H1 (cell line): ENCODE results near the gene TSPY10. TPM values are rescaled to one million over a fixed set of nuclear protein-coding genes. Genes with fewer than 3 reads are reported as not detected.
"Not testable (repeated sequence)": the region's sequence is repeated elsewhere in the genome, so short reads cannot be mapped to it uniquely, and the experiment has no call there.

Experiments
- CTCF ChIA-PET: fragments of 300-600 bp; sonication (Branson Sonifier 250); formaldehyde crosslinking; loops from one replicate; lab custom pipeline; 2021; ENCODE audit not compliant: partially characterized antibody; lab: Charles Lee
- POLR2A ChIA-PET: fragments of 300-600 bp; sonication (Branson Sonifier 250); formaldehyde crosslinking; loops from one replicate; lab custom pipeline; 2021; ENCODE audit warnings: inconsistent platforms; ENCODE audit not compliant: partially characterized antibody; lab: Charles Lee
- DNase-seq, 2 experiments: peaks; one replicate each; pipeline versions ENCODE4 v3.0.0 to v3.0.0-alpha.2; 2010 to 2022; ENCODE audit warnings: low spot score in 2 of 2, low read depth in 1 of 2, mixed read lengths in 1 of 2
- FAIRE-seq: peaks from 2 replicates; lab custom pipeline; 2011; peaks lifted over from hg19 to GRCh38; lab: Jason Lieb, UNC
- H2AFZ ChIP-seq: 2 replicates; pipeline ENCODE4 v1.8.1; 2012; ENCODE audit warnings: low read length, inconsistent platforms
- H2AK5ac ChIP-seq: 2 replicates; pipeline ENCODE4 v1.6.1; 2013; ENCODE audit warnings: low read depth, low read length
- H2BK120ac ChIP-seq: replicated peaks from 2 replicates; pipeline ENCODE3; 2013; ENCODE audit warnings: low read depth, low read length, inconsistent platforms
- H2BK12ac ChIP-seq: 2 replicates; pipeline ENCODE4 v1.6.1; 2013; ENCODE audit warnings: low read depth, low read length
- H2BK15ac ChIP-seq: 2 replicates; pipeline ENCODE4 v1.6.1; 2013; ENCODE audit warnings: low read length
- H2BK20ac ChIP-seq: 2 replicates; pipeline ENCODE4 v1.6.1; 2013; ENCODE audit warnings: low read length
- H2BK5ac ChIP-seq: 2 replicates; pipeline ENCODE4 v1.6.1; 2013; ENCODE audit warnings: low read depth, low read length
- H3K14ac ChIP-seq: 2 replicates; pipeline ENCODE4 v1.6.1; 2013; ENCODE audit warnings: inconsistent platforms; ENCODE audit not compliant: insufficient read length
- H3K18ac ChIP-seq: 2 replicates; pipeline ENCODE4 v1.6.1; 2013; ENCODE audit warnings: low read length; ENCODE audit errors: extremely low read depth
- H3K23ac ChIP-seq: 2 replicates; pipeline ENCODE4 v1.6.1; 2013; ENCODE audit warnings: inconsistent platforms; ENCODE audit not compliant: insufficient read length
- H3K23me2 ChIP-seq: 2 replicates; pipeline ENCODE4 v1.6.1; 2013; ENCODE audit warnings: low read depth, low read length
- H3K27ac ChIP-seq: 2 replicates; pipeline ENCODE4 v1.6.1; 2011; ENCODE audit warnings: low read depth, low read length, inconsistent platforms
- H3K27me3 ChIP-seq, 4 experiments: replicated peaks in 1 of 4; 1 replicate in 1 of 4; 2 replicates in 3 of 4; pipeline versions ENCODE4 v1.6.1 to v1.8.1; 2011 to 2013; ENCODE audit warnings: low read length in 3 of 4, mild to moderate bottlenecking in 3 of 4, inconsistent platforms in 2 of 4, mixed read lengths in 2 of 4, moderate library complexity in 1 of 4; ENCODE audit not compliant: control insufficient read depth in 3 of 4, insufficient read depth in 3 of 4; ENCODE audit errors: extremely low read depth in 1 of 4
- H3K36me3 ChIP-seq, 4 experiments: 2 replicates each; pipeline versions ENCODE4 v1.6.1 to v1.8.1; 2011 to 2013; ENCODE audit warnings: mild to moderate bottlenecking in 4 of 4, low read length in 3 of 4, moderate library complexity in 2 of 4, control low read depth in 1 of 4, inconsistent platforms in 1 of 4; ENCODE audit not compliant: insufficient read depth in 4 of 4, control insufficient read depth in 2 of 4
- H3K4ac ChIP-seq: replicated peaks from 2 replicates; pipeline ENCODE3; 2013; ENCODE audit warnings: low read length, low read depth, mixed read lengths, inconsistent platforms; ENCODE audit not compliant: insufficient read length
- H3K4me1 ChIP-seq, 4 experiments: replicated peaks in 1 of 4; 1 replicate in 1 of 4; 2 replicates in 3 of 4; pipeline versions ENCODE4 v1.6.1 to v1.8.1; 2011 to 2013; ENCODE audit warnings: low read length in 3 of 4, inconsistent platforms in 2 of 4, mixed read lengths in 1 of 4; ENCODE audit not compliant: insufficient read depth in 4 of 4, control insufficient read depth in 3 of 4
- H3K4me2 ChIP-seq, 2 experiments: 2 replicates each; pipeline versions ENCODE4 v1.6.1 to v1.8.1; 2011 to 2013; ENCODE audit warnings: low read depth in 2 of 2, low read length in 2 of 2, control low read depth in 1 of 2, inconsistent platforms in 1 of 2, mild to moderate bottlenecking in 1 of 2; ENCODE audit not compliant: insufficient read depth in 1 of 2
- H3K4me3 ChIP-seq, 4 experiments: fragments of 200-600, 300-600 bp in 1 of 4; sonication (generic), shearing (Covaris generic), sonication (Bioruptor Twin) in 1 of 4; 2 replicates each; pipeline versions ENCODE4 v1.5.1 to v1.8.1; 2011 to 2016; ENCODE audit warnings: low read length in 4 of 4, low read depth in 3 of 4, control low read depth in 2 of 4, inconsistent platforms in 2 of 4, mild to moderate bottlenecking in 2 of 4, mixed read lengths in 1 of 4, moderate library complexity in 1 of 4; ENCODE audit not compliant: insufficient read depth in 2 of 4; ENCODE audit errors: extremely low read depth in 1 of 4
- H3K56ac ChIP-seq: replicated peaks from 2 replicates; pipeline ENCODE3; 2013; ENCODE audit warnings: low read depth, mild to moderate bottlenecking, mixed read lengths, low read length, inconsistent platforms; ENCODE audit not compliant: insufficient read length
- H3K79me1 ChIP-seq: 2 replicates; pipeline ENCODE4 v1.6.1; 2013; ENCODE audit warnings: low read depth, low read length, control low read depth
- H3K79me2 ChIP-seq, 2 experiments: 2 replicates each; pipeline versions ENCODE4 v1.6.1 to v1.8.1; 2012 to 2013; ENCODE audit warnings: low read length in 2 of 2, mild to moderate bottlenecking in 2 of 2, inconsistent platforms in 1 of 2; ENCODE audit not compliant: insufficient read depth in 2 of 2, control insufficient read depth in 1 of 2
- H3K9ac ChIP-seq, 4 experiments: replicated peaks in 1 of 4; 1 replicate in 1 of 4; 2 replicates in 3 of 4; pipeline versions ENCODE4 v1.6.1 to v1.8.1; 2011 to 2013; ENCODE audit warnings: low read depth in 3 of 4, low read length in 3 of 4, control low read depth in 2 of 4, mild to moderate bottlenecking in 2 of 4, moderate library complexity in 2 of 4, inconsistent platforms in 1 of 4; ENCODE audit errors: extremely low read depth in 1 of 4
- H3K9me3 ChIP-seq, 2 experiments: 2 replicates each; pipeline versions ENCODE4 v1.6.1 to v1.8.1; 2012 to 2013; ENCODE audit warnings: mild to moderate bottlenecking in 2 of 2, moderate library complexity in 2 of 2, control low read depth in 1 of 2, inconsistent platforms in 1 of 2, low read depth in 1 of 2, low read length in 1 of 2, mixed read lengths in 1 of 2; ENCODE audit not compliant: insufficient read depth in 2 of 2
- H4K20me1 ChIP-seq, 2 experiments: replicated peaks in 1 of 2; 2 replicates each; pipeline versions ENCODE3 to v1.8.1; 2011 to 2013; ENCODE audit warnings: inconsistent platforms in 2 of 2, low read length in 2 of 2, mild to moderate bottlenecking in 1 of 2; ENCODE audit not compliant: insufficient read depth in 2 of 2, control insufficient read depth in 1 of 2
- H4K5ac ChIP-seq: 2 replicates; pipeline ENCODE4 v1.6.1; 2013; ENCODE audit warnings: low read length, low read depth, mixed read lengths, inconsistent platforms; ENCODE audit not compliant: insufficient read length
- H4K8ac ChIP-seq: 2 replicates; pipeline ENCODE4 v1.8.0; 2013; ENCODE audit warnings: mild to moderate bottlenecking, moderate library complexity, low read length, inconsistent platforms; ENCODE audit not compliant: insufficient read depth; ENCODE audit errors: extremely low read depth
- H4K91ac ChIP-seq: replicated peaks from 2 replicates; pipeline ENCODE3; 2013; ENCODE audit warnings: low read length, mixed read lengths, inconsistent platforms; ENCODE audit not compliant: insufficient read length
- WGBS, 2 experiments: shearing (Covaris generic) in 1 of 2; methylation state at CpG; one replicate each; pipeline versions ENCODE4 v1.1.6 to v1.1.7; 2013 to 2015; ENCODE audit warnings: low lambda C conversion rate in 2 of 2, mixed read lengths in 2 of 2, inconsistent platforms in 1 of 2, low coverage in 1 of 2, missing lambda C conversion rate in 1 of 2; ENCODE audit not compliant: insufficient replicate concordance in 2 of 2, insufficient coverage in 1 of 2, insufficient read length in 1 of 2; ENCODE audit errors: extremely low coverage in 1 of 2, missing lambda C conversion rate in 1 of 2; 5-methylcytosine and 5-hydroxymethylcytosine counted together
- polyA plus RNA-seq, 7 experiments: library from polyadenylated mRNA; depleted of rRNA in 3 of 7; stranded (reverse) in 5 of 7; unstranded in 2 of 7; fragments of >200 nt in 5 of 7; fragments of 200-250 nt in 2 of 7; gene quantifications; 1 replicate in 5 of 7; 2 replicates in 1 of 7; 4 replicates in 1 of 7; pipeline versions ENCODE4 v1.2.1 to v1.2.3, GENCODE V29; 2011 to 2013; ENCODE audit warnings: missing spikeins in 2 of 7, mixed read lengths in 2 of 7
- total RNA-seq: library from RNA; stranded (reverse); fragmentation: NEBNext Ultra II Directional; extraction: Animal tissue kit (Norgen Biotek cat#: 25700); gene quantifications from 2 replicates; pipeline ENCODE4 v1.2.1, GENCODE V29; 2021

TSPY10 gene
- total and polyA plus RNA-seq, 2 of the 8 experiments (the other 6 are each of a cell fraction or from before 2014, with no cell fraction given): not detected

DNA sequence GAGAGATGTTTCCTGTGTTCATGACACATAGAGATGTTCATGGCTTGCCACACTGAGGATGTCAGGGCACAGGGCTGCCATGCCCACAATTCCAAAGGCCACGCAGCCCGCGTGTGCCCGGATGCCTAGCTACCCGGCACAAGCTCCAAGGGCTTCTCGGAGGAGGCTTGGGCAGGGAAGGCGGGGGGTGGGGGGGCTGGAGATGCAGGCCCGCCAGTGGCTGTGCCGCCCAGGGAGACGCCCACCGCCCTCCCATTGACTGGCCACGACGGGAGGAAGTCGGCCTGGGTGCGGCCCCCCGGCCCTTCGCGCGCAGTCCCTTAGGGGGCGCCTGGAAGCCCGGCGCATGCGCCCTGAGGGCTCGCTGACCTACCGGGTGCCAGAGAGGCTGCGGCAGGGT is 40.7 kb upstream of the TSPY10 start, which contains the start of gene TSPY9:
TSPY9 (plus strand) TSS at position 301 of the 400 bp plus-strand sequence; CDS start at position 347, 46 bp downstream.
- H3K9me3 ChIP-seq, H3K4ac ChIP-seq, H3K56ac ChIP-seq, CTCF ChIA-PET, H3K14ac ChIP-seq, H3K23ac ChIP-seq, FAIRE-seq, H3K79me1 ChIP-seq, H3K27me3 ChIP-seq, H4K5ac ChIP-seq, POLR2A ChIA-PET, H4K20me1 ChIP-seq, H2BK20ac ChIP-seq, H3K36me3 ChIP-seq, H3K79me2 ChIP-seq, H3K4me3 ChIP-seq, H2BK12ac ChIP-seq, H2BK15ac ChIP-seq, H3K9ac ChIP-seq, H3K27ac ChIP-seq, H2BK5ac ChIP-seq, H4K8ac ChIP-seq, H3K4me1 ChIP-seq, H3K4me2 ChIP-seq, H3K23me2 ChIP-seq, DNase-seq, H2AFZ ChIP-seq, H3K18ac ChIP-seq, H2BK120ac ChIP-seq, H2AK5ac ChIP-seq, H4K91ac ChIP-seq: not testable (repeated sequence)
- WGBS, 2 experiments: no CpG with 5 or more reads among the region's 26 CpGs

GRCh38 chrY:9504396-9504795 is 23.3 kb upstream of the TSPY10 start:
- H3K14ac ChIP-seq, CTCF ChIA-PET, H2BK5ac ChIP-seq, H3K27ac ChIP-seq, H3K4me1 ChIP-seq, POLR2A ChIA-PET, H3K27me3 ChIP-seq, H3K23me2 ChIP-seq, DNase-seq, H3K79me2 ChIP-seq, H2BK15ac ChIP-seq, H3K9me3 ChIP-seq, H3K18ac ChIP-seq, H3K4ac ChIP-seq, H4K91ac ChIP-seq, H2BK12ac ChIP-seq, H3K23ac ChIP-seq, FAIRE-seq, H3K79me1 ChIP-seq, H2BK120ac ChIP-seq, H4K5ac ChIP-seq, H2AK5ac ChIP-seq, H3K36me3 ChIP-seq, H4K8ac ChIP-seq, H3K56ac ChIP-seq, H2AFZ ChIP-seq, H3K9ac ChIP-seq, H3K4me3 ChIP-seq, H4K20me1 ChIP-seq, H2BK20ac ChIP-seq, H3K4me2 ChIP-seq: not testable (repeated sequence)
- 96% methylated on average over 2 of the region's 6 CpGs; no CpG with 5 or more reads in 1 of the 2 experiments for WGBS, 2 experiments
